Head of caudate nucleus (tissue), 42 donors: ENCODE data around the gene ZNF428.
"Not testable (repeated sequence)": the region's sequence is repeated elsewhere in the genome, so short reads cannot be mapped to it uniquely, and the experiment has no call there.

Experiments used
- DNase-seq, 42 donors: peaks; one replicate each; pipeline versions ENCODE4 v3.0.0 to v3.0.0-alpha.2; 2020 to 2021; ENCODE audit warnings: mixed read lengths in 7 of 42
- intact Hi-C: fragments of 100-400 bp; cut with DNase I; formaldehyde crosslinking; loops from one replicate; pipeline ENCODE4 v1.15.0; 2022

The ZNF428 gene

GRCh38 chr19:43642531-43642930 lies 23.1 kb upstream of the ZNF428 start:
- intact Hi-C loops = no loop called here
- DNase-seq = no peak

GRCh38 chr19:43641333-43641732 lies 21.9 kb upstream of the ZNF428 start:
- DNase-seq = no peak

GRCh38 chr19:43640424-43640757 lies 21.0 kb upstream of the ZNF428 start:
- intact Hi-C loops = no loop called here
- no peak for DNase-seq

More at GRCh38 chr19:43641333-43641732, 21.9 kb upstream of the ZNF428 start:
- intact Hi-C loops = no loop called here

- intact Hi-C loops = no loop called here
- DNase-seq = peak in 40 of 42 donors; percentile 27 to 83 (median 68)
Observed at GRCh38 chr19:43639519-43640423, 20.3 kb upstream of the ZNF428 start, which contains the start of gene CADM4. Gene CADM4 (minus strand): TSS chr19:43639850. CDS start chr19:43639790, 60 bp downstream.

GRCh38 chr19:43638995-43639518 lies 19.6 kb upstream of the ZNF428 start:
- intact Hi-C loops = no loop called here
- peak in 3 of 42 donors; percentile 13 to 29 (median 15) for DNase-seq

- peak in 2 of 42 donors; percentile 12 to 14 for DNase-seq
- intact Hi-C loops = no loop called here
Observed at GRCh38 chr19:43638214-43638994, 19.0 kb upstream of the ZNF428 start.

GRCh38 chr19:43636121-43636683 lies 16.8 kb upstream of the ZNF428 start:
- intact Hi-C loops = no loop called here
- DNase-seq = peak; percentile 33 to 87 (median 69)

GRCh38 chr19:43635561-43635940 lies 16.1 kb upstream of the ZNF428 start:
- peak in 1 of 42 donors; percentile 43 for DNase-seq
- intact Hi-C loops = not testable (repeated sequence)

GRCh38 chr19:43634872-43635560 lies 15.6 kb upstream of the ZNF428 start:
- DNase-seq = peak; percentile 54 to 90 (median 76)
- intact Hi-C loops = no loop called here

- peak in 35 of 42 donors; percentile 30 to 82 (median 54) for DNase-seq
- intact Hi-C loops = no loop called here
Observed at GRCh38 chr19:43634506-43634871, 15.1 kb upstream of the ZNF428 start.

- DNase-seq = no peak
- intact Hi-C loops = no loop called here
Observed at GRCh38 chr19:43634068-43634467, 14.6 kb upstream of the ZNF428 start.

- DNase-seq = no peak
- intact Hi-C loops = no loop called here
Observed at GRCh38 chr19:43633520-43633919, 14.1 kb upstream of the ZNF428 start.

- no peak for DNase-seq
- intact Hi-C loops = no loop called here
Observed at GRCh38 chr19:43631491-43631890, 12.1 kb upstream of the ZNF428 start.

GRCh38 chr19:43628646-43629326 lies 9.4 kb upstream of the ZNF428 start:
- intact Hi-C loops = no loop called here
- peak in 13 of 42 donors; percentile 26 to 69 (median 45) for DNase-seq

GRCh38 chr19:43626838-43627237 lies 7.4 kb upstream of the ZNF428 start:
- DNase-seq = no peak
- intact Hi-C loops = no loop called here

- peak in 13 of 42 donors; percentile 24 to 70 (median 48) for DNase-seq
- intact Hi-C loops = no loop called here
Observed at GRCh38 chr19:43625918-43626579, 6.6 kb upstream of the ZNF428 start.

- intact Hi-C loops = no loop called here
- peak in 14 of 42 donors; percentile 14 to 71 (median 36) for DNase-seq
Observed at GRCh38 chr19:43624933-43625332, 5.5 kb upstream of the ZNF428 start.
